GM13976 (cell line): ENCODE measurements around the gene MYOF.
A peak's percentile ranks its signal among the peaks of the same experiment; 100 is the strongest.

Source experiments
- DNase-seq: peaks from one replicate; pipeline ENCODE4 v3.0.0; 2012; ENCODE audit warnings: low spot score
- in situ Hi-C: fragments of 300-500 bp; cut with MboI; formaldehyde crosslinking; loops from one replicate; pipeline ENCODE4 v1.12.0; 2022; ENCODE audit warnings: low sequenced_read_pairs, mixed read lengths, inconsistent platforms; ENCODE audit not compliant: unreplicated experiment
- TF ChIP-seq, protein P1 (sequence below): IDR thresholded peaks from 2 replicates; pipeline ENCODE4 v1.5.1; 2012; ENCODE audit warnings: borderline replicate concordance, mild to moderate bottlenecking; ENCODE audit not compliant: insufficient read depth; ENCODE audit errors: extremely low read depth, missing control alignments, control extremely low read depth

The MYOF gene

DNA sequence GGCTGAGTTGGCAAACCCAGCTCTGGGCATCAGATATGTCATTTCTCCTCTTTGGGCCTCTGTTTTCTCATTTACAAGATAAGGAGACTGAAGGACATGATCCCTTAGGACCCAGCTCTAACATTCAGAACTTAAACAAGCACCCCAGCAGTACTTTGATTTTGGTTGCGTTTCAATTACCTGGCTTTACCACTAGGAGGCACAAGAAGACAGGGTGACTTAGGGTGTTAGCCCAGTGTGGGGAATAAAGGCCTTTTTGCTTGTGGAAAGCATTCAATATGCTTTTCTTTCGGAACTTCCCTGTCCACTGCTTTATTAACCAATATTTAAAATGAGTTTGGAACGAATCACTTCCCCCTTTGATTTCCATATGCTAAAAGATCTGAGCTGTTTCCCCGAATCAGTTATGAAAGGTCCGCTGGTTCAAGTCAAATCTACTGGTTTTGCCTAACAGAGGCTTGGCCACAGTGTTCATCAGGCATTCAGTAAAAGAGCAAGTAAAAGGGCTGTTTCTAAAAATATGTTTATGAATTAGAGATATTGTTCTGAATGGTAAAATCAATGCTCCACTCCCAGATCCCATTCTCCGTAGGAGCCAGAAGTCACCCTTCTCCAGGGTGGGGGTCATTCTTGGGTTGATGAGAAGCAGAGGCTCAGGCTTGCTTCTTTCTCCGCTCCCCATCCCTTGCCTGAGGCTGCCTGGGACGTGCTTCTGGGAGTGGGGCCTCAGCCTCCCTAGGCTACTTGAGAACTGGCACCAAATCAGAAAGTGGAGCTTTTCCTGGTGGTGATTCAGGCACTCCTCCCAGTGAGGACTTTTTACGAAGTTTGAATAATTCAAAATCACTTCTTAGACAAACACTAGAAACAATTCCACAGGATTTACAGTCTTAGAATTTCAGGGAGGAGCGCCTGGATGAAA lies 105.5 kb downstream of the MYOF start:
- peak; percentile 63 for DNase-seq
- in situ Hi-C loops, result no loop called here
- TF ChIP-seq, protein P1, sequence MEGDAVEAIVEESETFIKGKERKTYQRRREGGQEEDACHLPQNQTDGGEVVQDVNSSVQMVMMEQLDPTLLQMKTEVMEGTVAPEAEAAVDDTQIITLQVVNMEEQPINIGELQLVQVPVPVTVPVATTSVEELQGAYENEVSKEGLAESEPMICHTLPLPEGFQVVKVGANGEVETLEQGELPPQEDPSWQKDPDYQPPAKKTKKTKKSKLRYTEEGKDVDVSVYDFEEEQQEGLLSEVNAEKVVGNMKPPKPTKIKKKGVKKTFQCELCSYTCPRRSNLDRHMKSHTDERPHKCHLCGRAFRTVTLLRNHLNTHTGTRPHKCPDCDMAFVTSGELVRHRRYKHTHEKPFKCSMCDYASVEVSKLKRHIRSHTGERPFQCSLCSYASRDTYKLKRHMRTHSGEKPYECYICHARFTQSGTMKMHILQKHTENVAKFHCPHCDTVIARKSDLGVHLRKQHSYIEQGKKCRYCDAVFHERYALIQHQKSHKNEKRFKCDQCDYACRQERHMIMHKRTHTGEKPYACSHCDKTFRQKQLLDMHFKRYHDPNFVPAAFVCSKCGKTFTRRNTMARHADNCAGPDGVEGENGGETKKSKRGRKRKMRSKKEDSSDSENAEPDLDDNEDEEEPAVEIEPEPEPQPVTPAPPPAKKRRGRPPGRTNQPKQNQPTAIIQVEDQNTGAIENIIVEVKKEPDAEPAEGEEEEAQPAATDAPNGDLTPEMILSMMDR, result peak; percentile 77

DNA sequence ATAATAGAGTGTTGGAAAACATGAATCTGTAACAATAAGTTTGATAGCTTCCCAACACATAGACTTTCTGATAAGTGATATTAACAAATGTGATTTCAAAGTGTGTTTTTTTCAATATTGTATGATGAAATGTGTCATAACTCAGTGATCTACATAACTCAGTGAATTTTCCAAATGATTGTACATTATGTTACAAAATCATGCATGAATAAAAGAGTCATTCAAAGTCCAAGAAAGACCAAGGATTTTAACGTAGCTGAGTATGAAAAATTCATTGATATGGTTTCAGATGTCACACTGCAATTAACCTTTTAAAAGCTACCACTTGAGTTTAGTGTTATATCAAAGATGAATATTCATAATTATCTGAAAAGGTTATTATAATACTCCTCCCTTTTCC lies 111.2 kb downstream of the MYOF start:
- in situ Hi-C loops, result no loop called here
- no peak for DNase-seq
- TF ChIP-seq, protein P1, result no peak

DNA sequence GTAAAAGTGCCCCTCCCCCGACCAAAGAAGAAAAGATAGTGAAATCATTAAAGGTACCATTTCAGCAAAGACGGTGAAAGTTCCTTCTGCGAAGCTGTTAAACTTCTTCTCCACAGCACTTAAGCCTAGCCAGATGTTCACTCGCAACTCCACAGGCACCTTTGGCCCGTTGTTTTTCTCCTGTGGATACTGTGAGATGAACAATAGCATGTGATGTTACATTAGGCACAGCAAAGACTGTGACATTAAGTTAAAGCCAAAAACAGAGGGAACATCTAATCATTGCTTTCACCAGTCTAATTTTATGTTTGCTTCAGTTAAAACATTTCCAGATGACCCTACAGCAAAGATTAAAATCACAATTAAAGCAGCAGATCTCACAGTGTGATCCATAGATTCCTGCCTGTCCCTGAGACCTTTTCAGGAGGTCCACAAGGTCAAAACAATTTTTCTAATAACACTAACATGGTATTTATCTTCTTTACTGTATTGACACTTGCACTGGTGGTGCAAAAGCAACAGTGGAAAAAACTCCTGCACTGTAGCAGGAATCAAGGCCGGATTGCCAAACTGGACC lies 112.5 kb downstream of the MYOF start:
- in situ Hi-C loops, result no loop called here
- TF ChIP-seq, protein P1, result no peak

DNA sequence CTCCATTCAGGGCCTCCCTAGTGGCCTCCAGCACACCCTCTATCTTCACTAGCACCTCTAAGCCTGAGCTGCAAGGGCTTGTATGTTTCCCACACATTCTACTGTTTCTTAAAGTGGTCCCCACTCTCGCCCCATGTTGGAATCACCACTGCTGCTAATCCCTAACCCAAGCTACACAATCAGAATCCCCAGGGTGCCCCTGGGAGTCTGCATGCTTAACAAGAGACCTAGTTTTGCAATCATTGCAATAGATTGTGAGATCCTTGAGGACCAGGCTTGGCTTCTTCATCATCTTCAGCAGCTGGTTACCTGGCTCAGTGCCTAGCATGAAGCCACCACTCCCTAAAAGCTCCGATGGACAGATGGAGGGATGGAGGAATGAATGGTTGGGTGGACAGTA lies 113.9 kb downstream of the MYOF start:
- DNase-seq, result no peak
- in situ Hi-C loops, result no loop called here
- TF ChIP-seq, protein P1, result no peak

More for the DNA sequence above, 112.5 kb downstream of the MYOF start:
- no peak for DNase-seq

DNA sequence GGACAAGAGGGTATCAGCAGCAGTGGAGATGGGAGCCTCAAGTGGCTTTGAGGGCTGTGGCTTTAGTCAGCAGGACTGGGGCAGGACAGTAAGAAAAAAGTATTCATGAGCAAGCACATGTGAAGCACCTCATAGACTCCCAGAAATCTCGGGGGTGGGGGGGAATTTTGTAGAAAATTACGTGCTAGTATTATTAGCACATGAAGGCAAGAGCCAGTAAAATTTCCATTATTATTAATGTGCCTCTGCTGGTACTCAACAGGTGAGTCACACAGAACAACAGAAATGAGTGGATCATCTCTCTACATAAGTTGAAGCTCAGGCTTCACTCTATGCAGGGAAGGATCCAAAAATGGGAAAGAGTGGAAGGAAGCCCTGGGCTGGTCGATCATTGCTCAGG lies 114.5 kb downstream of the MYOF start:
- TF ChIP-seq, protein P1, result no peak
- in situ Hi-C loops, result no loop called here
- DNase-seq, result no peak

DNA sequence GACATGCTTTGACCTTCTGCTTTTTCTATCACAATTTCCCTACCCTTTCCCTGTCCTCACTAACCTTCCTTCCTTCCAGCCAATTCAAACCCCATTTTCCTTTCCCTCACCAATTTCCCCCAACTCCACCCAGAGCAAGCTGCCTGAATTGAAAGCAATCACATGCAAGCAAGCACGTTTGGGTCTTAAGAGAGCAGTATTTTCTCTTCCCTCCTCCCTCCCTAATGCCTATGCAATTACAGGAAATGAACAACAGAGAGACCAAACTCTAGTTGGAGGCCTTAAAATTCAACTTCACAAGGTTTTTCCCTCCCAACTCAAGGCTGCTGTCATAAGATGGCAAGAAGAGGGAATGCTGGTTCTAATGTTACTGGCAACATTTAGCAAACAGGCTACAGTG lies 117.2 kb downstream of the MYOF start:
- in situ Hi-C loops, result no loop called here
- DNase-seq, result no peak
- TF ChIP-seq, protein P1, result no peak
